Panc1 (cell line): ENCODE data around the gene ANKH. TPM values are rescaled to one million over a fixed set of nuclear protein-coding genes. Genes with fewer than 3 reads are reported as not detected.
"Not testable (repeated sequence)": the region's sequence is repeated elsewhere in the genome, so short reads cannot be mapped to it uniquely, and the experiment has no call there.

Experiments
- ATAC-seq: fragments of 200-7000 bp; cut with Tn5 transposase; 2 replicates; pipeline ENCODE4 v1.9.1; 2020; ENCODE audit warnings: mild to moderate bottlenecking, moderate library complexity
- BruUV-seq: library from RNA; stranded (reverse); fragments of 400-500 nt; replicated peaks from 2 replicates; lab custom pipeline; 2021; lab: Mats Ljungman, UMichigan
- CTCF ChIA-PET: fragments of 300-600 bp; sonication (Branson Sonifier 250); formaldehyde crosslinking; loops from one replicate; lab custom pipeline; 2022; ENCODE audit warnings: antibody characterized with exemption; lab: Charles Lee
- POLR2A ChIA-PET: fragments of 300-600 bp; sonication (Branson Sonifier 250); formaldehyde crosslinking; loops from one replicate; lab custom pipeline; 2022; ENCODE audit warnings: antibody characterized with exemption; lab: Charles Lee
- DNase-seq: peaks from one replicate; pipeline ENCODE4 v3.0.0-alpha.2; 2010; ENCODE audit warnings: low read depth, low spot score
- H3K27ac ChIP-seq: 2 replicates; pipeline ENCODE4 v1.5.1; 2011; ENCODE audit warnings: mild to moderate bottlenecking, low read length, inconsistent platforms
- H3K27me3 ChIP-seq: fragments of 200-500 bp; sonication (Bioruptor generic); 2 replicates; pipeline ENCODE4 v1.6.0; 2014; ENCODE audit warnings: low read length, inconsistent platforms; ENCODE audit not compliant: control insufficient read depth, insufficient read depth
- H3K36me3 ChIP-seq: fragments of 200-500 bp; sonication (Bioruptor generic); 2 replicates; pipeline ENCODE4 v1.5.1; 2014; ENCODE audit warnings: inconsistent platforms, mild to moderate bottlenecking, low read length, moderate library complexity; ENCODE audit not compliant: control insufficient read depth, insufficient read depth
- H3K4me1 ChIP-seq: 2 replicates; pipeline ENCODE4 v1.5.1; 2011; ENCODE audit warnings: inconsistent platforms, mild to moderate bottlenecking, low read length, moderate library complexity; ENCODE audit not compliant: control insufficient read depth, insufficient read depth
- H3K4me3 ChIP-seq, 2 experiments: 2 replicates each; pipeline ENCODE4 v1.5.1; 2011 to 2012; ENCODE audit warnings: low read depth in 2 of 2, low read length in 2 of 2, mild to moderate bottlenecking in 2 of 2, inconsistent platforms in 1 of 2, moderate library complexity in 1 of 2
- H3K9me3 ChIP-seq: fragments of 200-500 bp; sonication (Bioruptor generic); 2 replicates; pipeline ENCODE4 v1.5.1; 2014; ENCODE audit warnings: low read depth, mild to moderate bottlenecking, inconsistent platforms, low read length, moderate library complexity; ENCODE audit not compliant: control insufficient read depth, insufficient read depth
- CTCF ChIP-seq: fragments of 450-650 bp; IDR thresholded peaks from 2 replicates; pipeline ENCODE4 v1.5.1; 2017; ENCODE audit warnings: mild to moderate bottlenecking
- POLR2AphosphoS5 ChIP-seq: IDR thresholded peaks from 2 replicates; pipeline ENCODE4 v1.6.1; 2012; ENCODE audit warnings: mild to moderate bottlenecking, low read depth, low read length, moderate library complexity
- REST ChIP-seq, 2 experiments: IDR thresholded peaks; 2 replicates each; pipeline ENCODE4 v1.6.1; 2011 to 2012; ENCODE audit warnings: low read depth in 2 of 2, control low read depth in 1 of 2, low read length in 1 of 2, mild to moderate bottlenecking in 1 of 2, moderate library complexity in 1 of 2; ENCODE audit not compliant: insufficient read depth in 1 of 2
- SIN3A ChIP-seq: IDR thresholded peaks from 2 replicates; pipeline ENCODE4 v1.6.1; 2012; ENCODE audit warnings: low read depth, mild to moderate bottlenecking, low read length, moderate library complexity, borderline replicate concordance; ENCODE audit not compliant: insufficient read depth
- TCF7L2 ChIP-seq: IDR thresholded peaks from 2 replicates; pipeline ENCODE4 v1.6.1; 2011; ENCODE audit warnings: mild to moderate bottlenecking, low read depth, low read length, inconsistent platforms
- in situ Hi-C: cut with HindIII; loops from 2 replicates; pipeline ENCODE4 v1.10.0; 2016; ENCODE audit warnings: low sequenced_read_pairs, low pct_unique_long_range_greater_than_20kb
- intact Hi-C: fragments of 100-400 bp; cut with micrococcal nuclease; formaldehyde crosslinking; loops from one replicate; pipeline ENCODE4 v1.10.0; 2022; ENCODE audit not compliant: unreplicated experiment
- total RNA-seq: library from RNA; stranded (reverse); gene quantifications from one replicate; pipeline ENCODE4 v1.2.1, GENCODE V29; 2021; ENCODE audit not compliant: unreplicated experiment

Gene ANKH
- total RNA-seq, 1 experiment from 2014 or later: 11.2 TPM

GRCh38 chr5:14920121-14920520 is 48.5 kb upstream of the ANKH start:
- H3K4me1 ChIP-seq: no peaks in the 10 kb centered on the region
- no peak overlapping the region for H3K4me3 ChIP-seq
- H3K27ac ChIP-seq: no peak overlapping the region
- no peak for ATAC-seq
- H3K9me3 ChIP-seq: no peaks in the 10 kb centered on the region
- H3K27me3 ChIP-seq: no peaks in the 10 kb centered on the region; the same call in 1 of the 2 replicates
- TF ChIP-seq SIN3A (no peak), POLR2AphosphoS5 (no peak), REST (IDR thresholded peaks at IDR 0.05; ENCODE audit: insufficient read depth in 1 of 2, low read depth in 2 of 2, low read length in 1 of 2) (no peak), TCF7L2 (no peak), CTCF (no peak)
- ChIA-PET CTCF (no interaction called here), POLR2A (no interaction called here)
- intact Hi-C loops: no loop called here
- no peak for DNase-seq
- in situ Hi-C loops: no loop called here
- BruUV-seq: no TSS peak
- H3K36me3 ChIP-seq: no peaks in the 10 kb centered on the region

GRCh38 chr5:14919106-14919505 is 47.5 kb upstream of the ANKH start:
- H3K27me3 ChIP-seq, BruUV-seq, H3K9me3 ChIP-seq, H3K27ac ChIP-seq, DNase-seq, H3K36me3 ChIP-seq, intact Hi-C loops, POLR2A ChIA-PET, CTCF ChIA-PET, H3K4me1 ChIP-seq, in situ Hi-C loops, ATAC-seq, H3K4me3 ChIP-seq: not testable (repeated sequence)

- in situ Hi-C loops: no loop called here
- ChIA-PET CTCF (no interaction called here), POLR2A (no interaction called here)
- DNase-seq (no peak), ATAC-seq (no peak)
- no peak overlapping the region for H3K27ac ChIP-seq
- H3K27me3 ChIP-seq: no peaks in the 10 kb centered on the region; the same call in 1 of the 2 replicates
- no peak overlapping the region for H3K4me3 ChIP-seq
- no peak for TF ChIP-seq POLR2AphosphoS5
- no peaks in the 10 kb centered on the region for H3K36me3 ChIP-seq
- intact Hi-C loops: no loop called here
- no TSS peak for BruUV-seq
- H3K4me1 ChIP-seq: no peaks in the 10 kb centered on the region
- no peaks in the 10 kb centered on the region for H3K9me3 ChIP-seq
These were observed 46.1 kb upstream of the ANKH start for GRCh38 chr5:14917719-14918118.
